Fibroblast of the conjunctiva (primary cell): ENCODE data around the gene FIG4.
"Not testable (repeated sequence)": the region's sequence is repeated elsewhere in the genome, so short reads cannot be mapped to it uniquely, and the experiment has no call there.

Experiments used
- DNase-seq: peaks from one replicate; pipeline ENCODE4 v3.0.0-alpha.2; 2010; ENCODE audit warnings: low read depth

The FIG4 gene

DNA sequence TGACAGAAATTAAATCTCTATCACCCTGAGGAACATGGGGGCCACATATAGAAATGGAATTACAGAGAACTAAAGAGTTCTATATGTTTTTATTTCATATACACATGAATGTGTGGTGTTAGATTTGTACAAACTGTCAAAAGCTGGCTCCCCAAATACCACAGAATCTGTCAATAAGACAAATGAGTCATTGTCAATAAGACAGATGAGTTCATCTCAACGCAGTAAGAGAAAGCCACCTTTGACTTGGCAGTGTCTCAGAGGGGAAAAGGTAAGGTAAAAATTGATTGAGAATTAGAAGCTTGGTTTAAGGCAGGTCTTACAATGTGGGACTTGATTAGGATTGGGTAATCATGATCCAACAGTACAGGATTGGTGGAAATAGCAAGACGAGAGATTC lies 162.9 kb downstream of the FIG4 start:
- DNase-seq = no peak

GRCh38 chr6:109854541-109855308 lies 163.6 kb downstream of the FIG4 start:
- no peak for DNase-seq

GRCh38 chr6:109855476-109856040 lies 164.5 kb downstream of the FIG4 start:
- not testable (repeated sequence) for DNase-seq

- DNase-seq = no peak
Observed at GRCh38 chr6:109861946-109862345, 170.8 kb downstream of the FIG4 start.

DNA sequence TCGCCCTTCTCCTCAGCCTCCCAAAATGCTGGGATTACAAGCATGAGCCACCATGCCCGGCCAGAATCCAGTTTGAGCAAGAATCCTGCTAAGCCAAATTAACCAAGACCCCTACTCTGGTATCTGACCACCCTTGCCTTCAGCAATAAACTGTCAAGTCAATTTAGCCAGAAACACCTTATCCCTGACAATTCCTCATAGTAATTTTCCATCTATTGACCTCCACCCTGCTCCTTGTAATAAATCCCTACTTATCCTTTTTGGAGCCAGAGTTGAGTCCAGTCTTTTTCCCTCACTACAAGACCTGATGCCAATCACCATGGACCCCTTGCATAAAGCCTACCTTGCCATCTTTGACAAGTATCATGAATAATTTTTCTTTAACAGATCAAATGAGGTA lies 173.0 kb downstream of the FIG4 start:
- no peak for DNase-seq

DNA sequence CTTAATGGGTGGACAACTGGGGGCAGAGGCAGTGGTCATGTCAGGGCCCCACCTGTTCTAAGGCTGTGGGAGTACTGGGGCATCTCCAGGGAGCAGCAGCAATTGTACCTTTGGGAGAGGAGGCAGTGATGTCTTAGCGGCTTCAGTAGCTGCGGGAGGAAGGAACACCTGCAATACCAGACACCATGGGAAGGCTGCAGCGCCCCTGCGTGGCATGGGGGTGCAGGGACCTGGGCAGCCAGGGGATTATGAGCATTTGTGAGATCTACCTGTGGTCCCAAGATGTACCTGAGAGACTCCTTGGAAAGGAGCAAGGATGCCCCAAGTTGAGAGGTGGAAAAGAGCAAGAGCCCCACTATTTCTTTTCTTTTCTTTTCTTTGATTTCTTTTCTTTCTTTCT lies 174.9 kb downstream of the FIG4 start:
- no peak for DNase-seq

GRCh38 chr6:109867009-109867969 lies 176.2 kb downstream of the FIG4 start:
- DNase-seq = no peak

DNA sequence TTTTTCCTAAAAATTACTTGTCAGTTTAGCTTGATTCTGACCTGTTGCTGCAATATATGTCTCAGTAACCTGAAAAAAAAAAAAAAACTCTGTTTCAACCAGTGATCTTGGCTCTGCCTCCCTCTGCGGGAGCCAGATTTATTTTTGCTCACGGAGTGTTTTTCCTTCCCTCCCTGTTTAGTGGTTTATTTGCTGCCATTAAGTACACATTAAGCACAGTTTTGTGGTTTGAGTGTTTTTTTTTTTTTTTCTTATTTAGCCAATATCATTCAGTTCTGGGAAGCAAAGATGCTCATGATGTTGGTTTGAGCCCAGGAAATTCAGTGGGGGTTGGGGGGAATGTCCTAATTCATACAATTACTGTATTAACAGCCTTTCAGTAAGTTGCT lies 176.9 kb downstream of the FIG4 start:
- no peak for DNase-seq

- DNase-seq = not testable (repeated sequence)
Observed at GRCh38 chr6:109869398-109870088, 178.4 kb downstream of the FIG4 start.

- no peak for DNase-seq
Observed at GRCh38 chr6:109870089-109870410, 179.0 kb downstream of the FIG4 start.

- DNase-seq = no peak
Observed at GRCh38 chr6:109872549-109872948, 181.5 kb downstream of the FIG4 start.

- DNase-seq = no peak
Observed at GRCh38 chr6:109872968-109873545, 182.0 kb downstream of the FIG4 start.

DNA sequence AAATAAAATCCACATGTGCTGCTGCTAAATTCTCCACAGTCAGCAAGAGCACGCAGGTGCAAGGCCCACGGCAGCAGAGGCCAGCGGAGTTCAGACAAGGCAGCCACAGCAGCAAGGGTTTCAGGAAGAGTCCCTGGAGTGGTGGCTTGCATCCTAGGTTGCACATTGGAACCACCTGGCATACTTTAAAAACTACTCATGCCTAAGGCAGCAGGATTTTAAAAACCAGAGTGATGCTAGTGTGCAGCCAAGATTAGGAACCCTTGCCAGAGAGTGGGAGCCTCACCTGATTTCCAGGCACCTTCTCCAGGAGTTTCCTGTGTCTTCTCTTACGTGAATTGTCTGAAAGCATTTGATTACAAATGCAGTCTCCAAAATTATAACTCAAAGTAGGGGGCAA lies 183.0 kb downstream of the FIG4 start:
- DNase-seq = no peak

DNA sequence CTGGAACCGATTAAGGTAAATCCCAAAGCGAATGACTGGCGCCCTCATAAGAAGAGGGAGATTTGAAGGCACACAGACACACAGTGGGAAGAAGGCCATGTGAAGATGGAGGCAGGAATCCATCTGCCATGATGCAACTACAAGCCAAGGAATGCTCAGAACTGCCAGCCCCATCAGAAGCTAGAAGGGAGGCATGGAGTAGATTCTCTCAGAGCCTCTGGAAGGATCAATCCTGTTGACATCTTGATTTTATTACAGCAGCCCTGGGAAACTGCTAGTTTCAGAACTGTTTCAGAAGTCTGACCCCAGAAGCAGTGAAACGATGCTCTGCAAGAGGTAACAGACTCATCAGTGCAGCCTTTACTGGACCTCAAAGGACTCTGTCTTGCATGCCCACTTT lies 183.5 kb downstream of the FIG4 start:
- DNase-seq = no peak
